Peyer's patch (tissue), 4 donors: Measurements from ENCODE around the gene EPC2.

ENCODE experiments used
- CTCF ChIP-seq, 6 experiments: fragments of 450-650 bp in 4 of 6; fragments of 200-600 bp in 2 of 6; sonication (generic) in 1 of 6; IDR thresholded peaks; one replicate each; pipeline ENCODE4 v1.5.1; 2017 to 2019; ENCODE audit warnings: antibody characterized with exemption in 6 of 6, mild to moderate bottlenecking in 3 of 6, moderate library complexity in 1 of 6
- POLR2A ChIP-seq, 2 donors: fragments of 450-650 bp; IDR thresholded peaks; one replicate each; pipeline ENCODE4 v1.5.1; 2017; ENCODE audit warnings: antibody characterized with exemption in 2 of 2, mild to moderate bottlenecking in 2 of 2, moderate library complexity in 2 of 2

- TF ChIP-seq CTCF (IDR thresholded peaks at IDR 0.05) (no peak), POLR2A (IDR thresholded peaks at IDR 0.05) (no peak)
These were observed 76.0 kb downstream of the EPC2 start for GRCh38 chr2:148720501-148721001.
